GM12878 (cell line): ENCODE results near the gene WDFY3. TPM values are rescaled to one million over a fixed set of nuclear protein-coding genes. Genes with fewer than 3 reads are reported as not detected.

ENCODE experiments used
- ATAC-seq: fragments of 200-7000 bp; cut with Tn5 transposase; 3 replicates; pipeline ENCODE4 v1.9.1; 2020; ENCODE audit warnings: mild to moderate bottlenecking, moderate library complexity
- BruUV-seq: library from RNA; stranded (reverse); fragments of 400-500 nt; replicated peaks from 2 replicates; lab custom pipeline; 2021; lab: Mats Ljungman, UMichigan
- CTCF ChIA-PET: fragments of 300-600 bp; sonication (Branson Sonifier 250); formaldehyde crosslinking; extraction: SDS; loops from one replicate; lab custom pipeline; 2021; ENCODE audit warnings: inconsistent platforms; lab: Yijun Ruan, JAX
- POLR2A ChIA-PET: fragments of 350-600 bp; formaldehyde crosslinking; extraction: SDS; loops from one replicate; lab custom pipeline; 2021; ENCODE audit warnings: inconsistent platforms; lab: Charles Lee
- RAD21 ChIA-PET: fragments of 300-600 bp; sonication (Branson Sonifier 250); formaldehyde crosslinking; loops from one replicate; lab custom pipeline; 2023; ENCODE audit warnings: antibody characterized with exemption; ENCODE audit not compliant: unreplicated experiment; lab: Charles Lee
- SMC1A ChIA-PET: fragments of 300-600 bp; sonication (Branson Sonifier 250); formaldehyde crosslinking; loops from one replicate; lab custom pipeline; 2023; ENCODE audit not compliant: unreplicated experiment, uncharacterized antibody; lab: Charles Lee
- DNase-seq: peaks from one replicate; pipeline ENCODE4 v3.0.0-alpha.2; 2011; ENCODE audit warnings: low read depth, low spot score
- FAIRE-seq: peaks from 3 replicates; lab custom pipeline; 2011; peaks lifted over from hg19 to GRCh38; lab: Jason Lieb, UNC
- H2AFZ ChIP-seq: 2 replicates; pipeline ENCODE4 v1.6.0; 2011; ENCODE audit warnings: low read depth, low read length, control low read depth; ENCODE audit not compliant: control insufficient read depth
- H3K27ac ChIP-seq: 2 replicates; pipeline ENCODE4 v1.5.1; 2011; ENCODE audit warnings: control low read depth; ENCODE audit not compliant: control insufficient read depth, insufficient read depth
- H3K27me3 ChIP-seq, 2 experiments: replicated peaks in 1 of 2; 2 replicates each; pipeline versions ENCODE4 v1.6.0 to v1.6.1; 2011; ENCODE audit warnings: low read length in 1 of 2; ENCODE audit not compliant: control insufficient read depth in 2 of 2, insufficient read depth in 2 of 2
- H3K36me3 ChIP-seq, 2 experiments: 2 replicates each; pipeline ENCODE4 v1.5.1; 2011; ENCODE audit warnings: low read length in 1 of 2; ENCODE audit not compliant: control insufficient read depth in 2 of 2, insufficient read depth in 2 of 2
- H3K4me1 ChIP-seq: 2 replicates; pipeline ENCODE4 v1.6.1; 2011; ENCODE audit warnings: mild to moderate bottlenecking, low read length, moderate library complexity, mixed read lengths; ENCODE audit not compliant: control insufficient read depth, insufficient read depth
- H3K4me2 ChIP-seq: 2 replicates; pipeline ENCODE4 v1.6.0; 2011; ENCODE audit warnings: control low read depth; ENCODE audit not compliant: control insufficient read depth, insufficient read depth
- H3K4me3 ChIP-seq: fragments of 200-600 bp; sonication (generic); 2 replicates; pipeline ENCODE4 v1.5.1; 2016
- H3K79me2 ChIP-seq: 2 replicates; pipeline ENCODE4 v1.6.0; 2011; ENCODE audit warnings: low read length; ENCODE audit not compliant: control insufficient read depth, insufficient read depth
- H3K9ac ChIP-seq: 2 replicates; pipeline ENCODE4 v1.8.0; 2011; ENCODE audit warnings: low read length, control low read depth, mixed read lengths; ENCODE audit not compliant: control insufficient read depth, insufficient read depth
- H3K9me3 ChIP-seq: replicated peaks from 3 replicates; pipeline ENCODE4 v1.5.1; 2011; ENCODE audit warnings: mild to moderate bottlenecking, low read length; ENCODE audit not compliant: control insufficient read depth, insufficient read depth
- H4K20me1 ChIP-seq: 2 replicates; pipeline ENCODE4 v1.6.0; 2011; ENCODE audit not compliant: control insufficient read depth, insufficient read depth
- CREB1 ChIP-seq: IDR thresholded peaks from 2 replicates; pipeline ENCODE4 v1.6.1; 2012; ENCODE audit warnings: low read depth, mild to moderate bottlenecking, inconsistent platforms
- E4F1 ChIP-seq: fragments of 450-650 bp; IDR thresholded peaks from 2 replicates; pipeline ENCODE4 v1.6.1; 2018; ENCODE audit warnings: borderline replicate concordance, mild to moderate bottlenecking; ENCODE audit not compliant: partially characterized antibody
- ESRRA ChIP-seq: IDR thresholded peaks from 2 replicates; pipeline ENCODE4 v1.6.1; 2012; ENCODE audit warnings: mild to moderate bottlenecking, low read length, improper control_type of control experiment
- JUND ChIP-seq: IDR thresholded peaks from 2 replicates; pipeline ENCODE4 v1.6.1; 2012; ENCODE audit warnings: low read depth, mild to moderate bottlenecking, low read length, improper control_type of control experiment, moderate library complexity
- KLF5 ChIP-seq: fragments of 450-650 bp; IDR thresholded peaks from 2 replicates; pipeline ENCODE4 v1.6.1; 2014; ENCODE audit warnings: mild to moderate bottlenecking; ENCODE audit not compliant: partially characterized antibody
- MTA3 ChIP-seq: IDR thresholded peaks from 2 replicates; pipeline ENCODE4 v1.6.1; 2012; ENCODE audit warnings: low read length, inconsistent platforms, borderline replicate concordance
- NFYB ChIP-seq: IDR thresholded peaks from 2 replicates; pipeline ENCODE4 v1.6.1; 2011; ENCODE audit warnings: low read depth, mild to moderate bottlenecking, low read length, improper control_type of control experiment, moderate library complexity; ENCODE audit not compliant: insufficient read depth
- PBX3 ChIP-seq: IDR thresholded peaks from 2 replicates; pipeline ENCODE4 v1.6.1; 2011; ENCODE audit warnings: mild to moderate bottlenecking, low read depth, low read length, moderate library complexity; ENCODE audit not compliant: insufficient replicate concordance
- RAD51 ChIP-seq: fragments of 450-650 bp; IDR thresholded peaks from 2 replicates; pipeline ENCODE4 v1.6.1; 2016; ENCODE audit warnings: moderate library complexity, mild to moderate bottlenecking, inconsistent platforms
- RFX5 ChIP-seq: IDR thresholded peaks from 2 replicates; pipeline ENCODE4 v1.6.1; 2011; ENCODE audit warnings: low read depth, low read length, improper control_type of control experiment
- RUNX3 ChIP-seq: IDR thresholded peaks from 2 replicates; pipeline ENCODE4 v1.6.1; 2012; ENCODE audit warnings: low read length, inconsistent platforms
- STAT1 ChIP-seq: fragments of 450-650 bp; conservative IDR thresholded peaks from 2 replicates; pipeline ENCODE4 v1.6.1; 2014; ENCODE audit warnings: antibody characterized with exemption, mild to moderate bottlenecking
- WGBS: methylation state at CpG from one replicate; pipeline ENCODE4 v1.1.6; 2016; ENCODE audit warnings: low lambda C conversion rate; ENCODE audit not compliant: insufficient replicate concordance, insufficient coverage; ENCODE audit errors: missing lambda C conversion rate; 5-methylcytosine and 5-hydroxymethylcytosine counted together
- in situ Hi-C: fragments of 300-500 bp; cut with MboI; formaldehyde crosslinking; loops from 9 replicates; pipeline ENCODE4 v1.14.3; 2018; ENCODE audit warnings: mixed read lengths
- intact Hi-C: fragments of 100-400 bp; cut with micrococcal nuclease; formaldehyde crosslinking; loops from one replicate; pipeline ENCODE4 v1.14.2; 2022; ENCODE audit not compliant: unreplicated experiment
- polyA plus RNA-seq, 11 experiments: library from polyadenylated mRNA; depleted of rRNA in 4 of 11; unstranded in 6 of 11; stranded (reverse) in 5 of 11; fragments of >200 nt; fragmentation: Nextera tagmentation in 4 of 11; fragmentation: Illumina TruSeq in 1 of 11; extraction: Ambion mirVana in 4 of 11; extraction: Trizol in 1 of 11; gene quantifications; 1 replicate in 1 of 11; 2 replicates in 10 of 11; pipeline versions ENCODE4 v1.2.1 to v1.2.3, GENCODE V29; 2011 to 2016; ENCODE audit warnings: inconsistent platforms in 2 of 11, missing spikeins in 2 of 11, low read depth in 1 of 11
- total RNA-seq, 4 experiments: library from RNA; depleted of rRNA in 3 of 4; stranded (reverse); fragments of >200 nt in 3 of 4; fragmentation: Illumina TruSeq in 1 of 4; extraction: Trizol in 1 of 4; gene quantifications; 2 replicates each; pipeline versions ENCODE4 v1.2.1 to v1.2.3, GENCODE V29; 2013 to 2021
- TF ChIP-seq, protein P1 (sequence below): IDR thresholded peaks from 2 replicates; pipeline ENCODE4 v1.6.1; 2012; ENCODE audit warnings: low read depth, low read length, improper control_type of control experiment
- TF ChIP-seq, protein P2 (sequence below): fragments of 450-650 bp; IDR thresholded peaks from 2 replicates; pipeline ENCODE4 v1.6.1; 2016; ENCODE audit warnings: mild to moderate bottlenecking

The WDFY3 gene
- total and polyA plus RNA-seq, 10 of the 15 experiments (the other 5 are each of a cell fraction or from before 2014, with no cell fraction given): 0.01 to 0.23 (median 0.12) TPM; not detected in 2

- in situ Hi-C loops: no loop called here
- no peak for FAIRE-seq
- RAD21 ChIA-PET: no interaction called here
Observed at GRCh38 chr4:84644087-84644486, 322.4 kb downstream of the WDFY3 start.

GRCh38 chr4:84639145-84639544 is 327.3 kb downstream of the WDFY3 start:
- intact Hi-C loops (no loop called here), in situ Hi-C loops (no loop called here)
- SMC1A ChIA-PET: no interaction called here
- CTCF ChIA-PET: no interaction called here
- no peaks in the 10 kb centered on the region for H3K27me3 ChIP-seq
- POLR2A ChIA-PET: no interaction called here
- RAD21 ChIA-PET: no interaction called here
- H3K79me2 ChIP-seq: no peaks in the 10 kb centered on the region
- H3K9ac ChIP-seq: no peak overlapping the region
- ATAC-seq: no peak
- no peaks in the 10 kb centered on the region for H3K4me1 ChIP-seq
- H3K27ac ChIP-seq: no peak overlapping the region
- BruUV-seq: no TSS peak
- FAIRE-seq: no peak
- WGBS: 0% methylated on average over 1 of the region's 1 CpG
- DNase-seq: no peak
- H3K9me3 ChIP-seq: no peaks in the 10 kb centered on the region
- H3K4me2 ChIP-seq: no peak overlapping the region
- no peaks in the 10 kb centered on the region for H3K36me3 ChIP-seq
- no peaks in the 10 kb centered on the region for H4K20me1 ChIP-seq
- H2AFZ ChIP-seq: no peak overlapping the region
- H3K4me3 ChIP-seq: no peak overlapping the region
- no peak for TF ChIP-seq KLF5
- TF ChIP-seq, protein P1, sequence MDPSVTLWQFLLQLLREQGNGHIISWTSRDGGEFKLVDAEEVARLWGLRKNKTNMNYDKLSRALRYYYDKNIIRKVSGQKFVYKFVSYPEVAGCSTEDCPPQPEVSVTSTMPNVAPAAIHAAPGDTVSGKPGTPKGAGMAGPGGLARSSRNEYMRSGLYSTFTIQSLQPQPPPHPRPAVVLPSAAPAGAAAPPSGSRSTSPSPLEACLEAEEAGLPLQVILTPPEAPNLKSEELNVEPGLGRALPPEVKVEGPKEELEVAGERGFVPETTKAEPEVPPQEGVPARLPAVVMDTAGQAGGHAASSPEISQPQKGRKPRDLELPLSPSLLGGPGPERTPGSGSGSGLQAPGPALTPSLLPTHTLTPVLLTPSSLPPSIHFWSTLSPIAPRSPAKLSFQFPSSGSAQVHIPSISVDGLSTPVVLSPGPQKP: no peak
- no peak for TF ChIP-seq RFX5
- TF ChIP-seq ESRRA: no peak
- no peak for TF ChIP-seq PBX3
- TF ChIP-seq E4F1: no peak
- TF ChIP-seq JUND: no peak
- no peak for TF ChIP-seq CREB1
- TF ChIP-seq RAD51: no peak
- TF ChIP-seq MTA3: no peak

More at GRCh38 chr4:84644087-84644486, 322.4 kb downstream of the WDFY3 start:
- no peaks in the 10 kb centered on the region for H3K36me3 ChIP-seq
- no peaks in the 10 kb centered on the region for H3K4me1 ChIP-seq
- 60% methylated on average over 5 of the region's 5 CpGs for WGBS
- CTCF ChIA-PET: interaction anchor here (0.9 kb wide), 1 partner anchor 65 kb away, joined by 3 read pairs; no protein-coding TSS in a partner anchor
- no peak for TF ChIP-seq STAT1
- no peak for TF ChIP-seq RUNX3
- TF ChIP-seq, protein P2, sequence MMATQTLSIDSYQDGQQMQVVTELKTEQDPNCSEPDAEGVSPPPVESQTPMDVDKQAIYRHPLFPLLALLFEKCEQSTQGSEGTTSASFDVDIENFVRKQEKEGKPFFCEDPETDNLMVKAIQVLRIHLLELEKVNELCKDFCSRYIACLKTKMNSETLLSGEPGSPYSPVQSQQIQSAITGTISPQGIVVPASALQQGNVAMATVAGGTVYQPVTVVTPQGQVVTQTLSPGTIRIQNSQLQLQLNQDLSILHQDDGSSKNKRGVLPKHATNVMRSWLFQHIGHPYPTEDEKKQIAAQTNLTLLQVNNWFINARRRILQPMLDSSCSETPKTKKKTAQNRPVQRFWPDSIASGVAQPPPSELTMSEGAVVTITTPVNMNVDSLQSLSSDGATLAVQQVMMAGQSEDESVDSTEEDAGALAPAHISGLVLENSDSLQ: no peak
- TF ChIP-seq NFYB: no peak
- intact Hi-C loops: no loop called here
- no peak for ATAC-seq
- no peak overlapping the region for H3K27ac ChIP-seq
- H3K4me2 ChIP-seq: no peak overlapping the region
- DNase-seq: no peak
- no TSS peak for BruUV-seq
- no peaks in the 10 kb centered on the region for H3K79me2 ChIP-seq
- no peak overlapping the region for H3K4me3 ChIP-seq
- no peaks in the 10 kb centered on the region for H3K9me3 ChIP-seq
- POLR2A ChIA-PET: no interaction called here
- H2AFZ ChIP-seq: no peak overlapping the region
- no peaks in the 10 kb centered on the region for H4K20me1 ChIP-seq
- no peak overlapping the region for H3K9ac ChIP-seq
- SMC1A ChIA-PET: no interaction called here
- no peaks in the 10 kb centered on the region for H3K27me3 ChIP-seq
